Measurements from ENCODE around the gene KATNBL1. TPM values are rescaled to one million over a fixed set of nuclear protein-coding genes. Genes with fewer than 3 reads are reported as not detected.
"Not testable (repeated sequence)": the region's sequence is repeated elsewhere in the genome, so short reads cannot be mapped to it uniquely, and the experiment has no call there.

The KATNBL1 gene
- total RNA-seq, 2 experiments from 2014 or later, result 41.5 to 56.5 TPM

DNA sequence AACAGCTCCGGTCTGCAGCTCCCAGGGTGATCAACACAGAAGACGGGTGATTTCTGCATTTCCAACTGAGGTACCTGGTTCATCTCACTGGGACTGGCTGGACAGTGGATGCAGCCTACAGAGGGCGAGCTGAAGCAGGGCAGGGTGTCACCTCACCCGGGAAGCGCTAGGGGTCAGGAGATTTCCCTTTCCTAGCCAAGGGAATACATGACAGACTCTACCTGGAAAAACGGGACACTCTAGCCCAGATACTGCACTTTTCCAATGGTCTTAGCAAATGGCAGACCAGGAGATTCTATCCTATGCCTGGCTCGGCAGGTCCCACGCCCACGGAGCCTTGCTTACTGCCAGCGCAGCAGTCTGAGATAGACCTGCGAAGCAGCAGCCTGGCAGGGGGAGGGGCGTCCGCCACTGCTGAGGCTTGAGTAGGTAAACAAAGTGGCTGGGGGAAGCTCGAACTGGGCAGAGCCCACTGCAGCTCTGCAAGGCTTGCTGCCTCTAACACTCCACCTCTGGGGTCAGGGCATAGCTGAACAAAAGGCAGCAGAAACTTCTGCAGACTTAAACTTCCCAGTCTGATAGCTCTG, 43.8 kb downstream of the KATNBL1 start:
- CTCF ChIA-PET, DNase-seq, H3K27ac Mint-ChIP-seq, H3K4me1 Mint-ChIP-seq, H3K4me3 Mint-ChIP-seq, ATAC-seq, H3K27me3 Mint-ChIP-seq: not testable (repeated sequence)
- Mint-ChIP-seq H3K36me3 (peaks cover 65% of the 10 kb centered on the region), H3K9me3 (ENCODE audit: low read depth) (peaks cover 19% of the 10 kb centered on the region)

DNA sequence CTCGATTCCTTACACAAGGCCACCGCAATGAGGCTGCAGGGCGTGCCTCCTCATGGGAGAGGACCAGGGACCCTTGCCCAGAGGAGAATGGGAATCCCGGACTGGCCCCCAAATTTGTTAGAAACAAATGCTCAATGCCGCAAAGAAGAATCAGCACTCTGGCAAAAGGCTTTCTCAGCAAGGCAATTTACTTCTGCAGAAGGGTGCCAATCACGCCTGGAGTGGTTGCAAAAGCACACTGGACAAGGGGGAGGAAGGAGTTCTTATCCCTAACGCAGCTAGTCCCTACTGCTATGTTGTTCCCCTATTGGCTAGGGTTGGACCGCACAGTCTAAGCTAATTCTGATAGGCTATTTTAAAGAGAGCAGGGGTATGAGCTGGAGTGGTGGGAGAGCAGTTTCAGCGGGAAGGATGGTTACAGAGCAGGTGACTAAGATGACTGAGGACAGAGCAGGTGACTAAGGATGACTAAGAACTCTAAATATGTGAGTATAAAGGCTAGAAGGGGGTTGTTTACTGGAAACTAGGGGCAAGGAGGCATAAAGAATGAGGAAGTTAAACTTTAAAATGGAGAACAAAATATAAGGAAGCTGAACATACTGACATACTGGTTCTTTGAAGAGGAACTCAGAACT, 48.5 kb downstream of the KATNBL1 start:
- Mint-ChIP-seq H3K27me3 (no peaks in the 10 kb centered on the region), H3K4me3 (no peak overlapping the region), H3K9me3 (ENCODE audit: low read depth) (peaks cover 27% of the 10 kb centered on the region), H3K4me1 (no peaks in the 10 kb centered on the region), H3K27ac (no peak overlapping the region), H3K36me3 (peaks cover 80% of the 10 kb centered on the region)
- DNase-seq (no peak), ATAC-seq (no peak)
- CTCF ChIA-PET, result interaction anchor here (1.0 kb wide), 1 partner anchor 51 kb away, joined by 3 read pairs; no protein-coding TSS in a partner anchor

DNA sequence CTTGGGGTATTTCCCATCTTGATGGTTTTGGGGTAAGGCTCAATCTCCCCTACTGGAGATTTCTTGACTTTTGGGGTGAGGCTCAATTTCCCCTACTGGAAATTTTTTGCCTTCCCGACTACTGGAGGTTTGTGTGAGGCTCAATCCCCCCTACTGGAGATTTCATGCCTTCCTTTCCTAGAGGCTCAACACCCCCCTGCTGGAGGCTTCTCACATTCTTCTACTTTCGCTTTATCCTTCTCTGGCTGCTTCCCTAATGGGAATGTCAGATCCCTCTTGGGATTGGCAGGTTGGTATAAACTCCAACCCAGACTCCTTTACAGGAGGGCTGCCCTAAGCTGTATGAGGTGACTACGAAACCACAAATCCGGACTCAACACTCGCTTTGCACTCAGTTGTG, 49.2 kb downstream of the KATNBL1 start:
- Mint-ChIP-seq H3K27me3 (no peaks in the 10 kb centered on the region), H3K4me1 (no peaks in the 10 kb centered on the region), H3K9me3 (ENCODE audit: low read depth) (peaks cover 32% of the 10 kb centered on the region), H3K36me3 (peaks cover 85% of the 10 kb centered on the region), H3K27ac (no peak overlapping the region), H3K4me3 (no peak overlapping the region)
- no peak for DNase-seq
- CTCF ChIA-PET, result no interaction called here
- no peak for ATAC-seq

DNA sequence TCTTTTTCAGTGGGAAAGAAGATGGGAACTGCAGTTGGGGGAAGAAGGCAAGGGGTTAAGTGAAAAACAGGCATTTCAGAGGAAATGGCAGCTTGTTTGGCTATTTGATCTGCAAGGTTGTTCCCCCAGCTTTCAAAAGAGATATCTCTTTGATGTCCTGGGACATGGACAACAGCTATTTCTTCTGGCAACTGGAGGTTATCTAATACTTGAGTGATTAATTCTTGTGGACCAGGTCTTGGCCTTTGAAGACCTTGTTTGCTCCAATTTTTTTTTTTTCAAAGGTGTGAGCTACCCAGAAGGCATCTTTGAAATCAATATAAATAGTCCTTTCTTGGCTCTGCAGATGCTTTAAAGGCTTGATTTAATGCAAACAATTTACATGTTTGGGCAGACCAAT, 51.5 kb downstream of the KATNBL1 start:
- no peaks in the 10 kb centered on the region for H3K4me1 Mint-ChIP-seq
- peaks cover 37% of the 10 kb centered on the region for H3K9me3 Mint-ChIP-seq (ENCODE audit: low read depth)
- ATAC-seq (no peak), DNase-seq (no peak)
- no peak overlapping the region for H3K4me3 Mint-ChIP-seq
- H3K27me3 Mint-ChIP-seq, result no peaks in the 10 kb centered on the region
- CTCF ChIA-PET, result no interaction called here
- no peak overlapping the region for H3K27ac Mint-ChIP-seq
- peaks cover 93% of the 10 kb centered on the region for H3K36me3 Mint-ChIP-seq

DNA sequence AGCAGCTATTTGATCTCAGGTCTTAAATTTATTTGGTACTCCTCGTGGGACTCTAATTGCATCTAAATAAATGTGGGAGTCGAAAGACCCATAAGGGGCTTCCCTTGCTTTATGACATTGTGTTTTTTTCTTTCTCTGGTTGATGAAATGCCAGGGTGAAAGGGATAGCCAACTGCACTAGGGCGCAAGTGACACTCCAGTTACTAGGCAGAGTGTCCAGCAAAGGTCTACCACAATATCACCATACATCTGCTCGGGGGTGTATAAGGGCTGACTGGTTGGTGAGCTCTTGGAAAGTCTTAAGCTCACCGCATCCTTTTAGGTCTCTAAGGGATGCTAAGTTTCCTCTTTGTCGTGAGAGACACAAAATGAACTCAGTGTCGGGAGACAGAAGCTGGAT, 54.0 kb downstream of the KATNBL1 start:
- H3K4me1 Mint-ChIP-seq, result no peaks in the 10 kb centered on the region
- H3K9me3 Mint-ChIP-seq (ENCODE audit: low read depth), result peaks cover 24% of the 10 kb centered on the region
- H3K36me3 Mint-ChIP-seq, result peaks cover 90% of the 10 kb centered on the region
- no peak overlapping the region for H3K4me3 Mint-ChIP-seq
- CTCF ChIA-PET, result no interaction called here
- H3K27ac Mint-ChIP-seq, result no peak overlapping the region
- no peak for ATAC-seq
- no peak for DNase-seq
- no peaks in the 10 kb centered on the region for H3K27me3 Mint-ChIP-seq

DNA sequence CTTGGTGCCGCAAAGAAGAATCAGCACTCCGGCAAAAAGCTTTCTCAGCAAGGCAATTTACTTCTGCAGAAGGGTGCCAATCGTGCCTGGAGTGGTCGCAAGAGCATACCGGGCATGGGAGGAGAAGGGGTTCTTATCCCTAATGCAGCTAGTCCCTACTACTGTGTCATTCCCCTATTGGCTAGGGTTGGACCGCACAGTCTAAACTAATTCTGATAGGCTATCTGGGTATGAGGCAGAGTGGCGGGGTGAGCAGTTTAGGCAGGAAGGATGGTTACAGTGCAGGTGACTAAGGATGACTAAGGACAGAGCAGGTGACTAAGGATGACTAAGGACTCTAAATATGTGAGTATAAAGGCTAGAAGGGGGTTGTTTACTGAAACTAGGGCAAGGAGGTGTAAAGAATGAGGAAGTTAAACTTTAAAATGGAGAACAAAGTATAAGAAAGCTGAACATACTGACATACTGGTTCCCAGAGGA, 55.1 kb downstream of the KATNBL1 start:
- CTCF ChIA-PET, result no interaction called here
- Mint-ChIP-seq H3K4me1 (no peaks in the 10 kb centered on the region), H3K4me3 (no peak overlapping the region), H3K9me3 (ENCODE audit: low read depth) (peaks cover 16% of the 10 kb centered on the region), H3K36me3 (peaks cover 88% of the 10 kb centered on the region), H3K27me3 (no peaks in the 10 kb centered on the region), H3K27ac (no peak overlapping the region)
- no peak for ATAC-seq
- DNase-seq, result no peak

GRCh38 chr15:34147371-34148140, 62.3 kb downstream of the KATNBL1 start:
- ATAC-seq (no peak), DNase-seq (no peak)
- H3K36me3 Mint-ChIP-seq, result peaks cover 43% of the 10 kb centered on the region
- H3K27ac Mint-ChIP-seq, result no peak overlapping the region
- no peaks in the 10 kb centered on the region for H3K4me1 Mint-ChIP-seq
- H3K4me3 Mint-ChIP-seq, result no peak overlapping the region
- H3K27me3 Mint-ChIP-seq, result no peaks in the 10 kb centered on the region
- CTCF ChIA-PET, result no interaction called here
- no peaks in the 10 kb centered on the region for H3K9me3 Mint-ChIP-seq (ENCODE audit: low read depth)

DNA sequence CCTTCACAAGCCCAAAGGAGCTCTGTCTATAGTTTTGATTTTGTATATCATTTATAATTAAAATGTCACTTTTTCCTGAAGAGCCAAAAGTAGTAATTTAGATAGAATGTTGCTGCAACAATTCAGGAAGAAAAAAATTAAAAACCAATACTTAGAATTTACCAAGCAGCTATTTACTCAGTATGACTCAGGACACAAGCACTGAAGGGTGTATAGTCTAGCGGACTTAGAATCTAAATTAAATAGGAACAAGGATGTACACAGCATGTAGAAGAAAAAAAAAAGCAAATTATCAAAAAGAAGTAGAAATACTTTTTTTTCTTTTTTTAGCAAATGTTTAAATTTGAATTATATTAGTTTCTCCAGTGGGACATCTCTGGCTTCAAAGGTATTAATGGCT, 76.4 kb downstream of the KATNBL1 start:
- ATAC-seq, result no peak
- CTCF ChIA-PET, result interaction anchor here (1.0 kb wide), 1 partner anchor 23 kb away, joined by 3 read pairs; no protein-coding TSS in a partner anchor
- DNase-seq, result no peak
- H3K4me1 Mint-ChIP-seq, result no peaks in the 10 kb centered on the region
- no peak overlapping the region for H3K27ac Mint-ChIP-seq
- H3K36me3 Mint-ChIP-seq, result peaks cover 2% of the 10 kb centered on the region
- no peaks in the 10 kb centered on the region for H3K27me3 Mint-ChIP-seq
- H3K4me3 Mint-ChIP-seq, result no peak overlapping the region
- no peaks in the 10 kb centered on the region for H3K9me3 Mint-ChIP-seq (ENCODE audit: low read depth)

GRCh38 chr15:34132881-34133280, 77.0 kb downstream of the KATNBL1 start:
- Mint-ChIP-seq H3K27me3 (no peaks in the 10 kb centered on the region), H3K27ac (no peak overlapping the region), H3K4me1 (no peaks in the 10 kb centered on the region), H3K9me3 (ENCODE audit: low read depth) (no peaks in the 10 kb centered on the region), H3K36me3 (no peaks in the 10 kb centered on the region), H3K4me3 (no peak overlapping the region)
- no peak for ATAC-seq
- CTCF ChIA-PET, result no interaction called here
- DNase-seq, result no peak

- H3K4me1 Mint-ChIP-seq, result no peaks in the 10 kb centered on the region
- ATAC-seq, result no peak
- H3K4me3 Mint-ChIP-seq, result no peak overlapping the region
- no peaks in the 10 kb centered on the region for H3K9me3 Mint-ChIP-seq (ENCODE audit: low read depth)
- H3K27me3 Mint-ChIP-seq, result peaks cover 3% of the 10 kb centered on the region
- CTCF ChIA-PET, result no interaction called here
- no peak for DNase-seq
- no peaks in the 10 kb centered on the region for H3K36me3 Mint-ChIP-seq
- no peak overlapping the region for H3K27ac Mint-ChIP-seq
Observed at GRCh38 chr15:34128898-34129297, 81.0 kb downstream of the KATNBL1 start.

DNA sequence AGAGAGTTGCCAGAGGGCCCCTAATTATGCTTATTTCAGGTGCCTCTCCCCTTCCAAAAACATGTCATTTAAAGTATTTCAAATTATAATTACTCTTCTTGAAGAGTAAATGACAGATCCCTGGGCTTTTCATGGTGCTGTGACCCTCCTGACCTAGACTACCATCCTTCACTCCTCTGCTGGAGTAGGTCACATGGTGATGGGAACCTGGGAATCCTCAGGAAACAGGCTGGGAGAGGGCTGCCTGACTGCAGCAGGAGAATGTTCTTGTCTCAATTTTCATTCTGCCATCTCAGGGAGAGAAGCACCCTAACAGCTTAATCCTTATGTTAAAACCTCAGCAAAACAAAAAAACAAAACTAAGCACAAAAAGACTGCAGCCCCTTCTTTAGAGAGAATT, 83.4 kb downstream of the KATNBL1 start:
- CTCF ChIA-PET, result no interaction called here
- no peak for ATAC-seq

DNA sequence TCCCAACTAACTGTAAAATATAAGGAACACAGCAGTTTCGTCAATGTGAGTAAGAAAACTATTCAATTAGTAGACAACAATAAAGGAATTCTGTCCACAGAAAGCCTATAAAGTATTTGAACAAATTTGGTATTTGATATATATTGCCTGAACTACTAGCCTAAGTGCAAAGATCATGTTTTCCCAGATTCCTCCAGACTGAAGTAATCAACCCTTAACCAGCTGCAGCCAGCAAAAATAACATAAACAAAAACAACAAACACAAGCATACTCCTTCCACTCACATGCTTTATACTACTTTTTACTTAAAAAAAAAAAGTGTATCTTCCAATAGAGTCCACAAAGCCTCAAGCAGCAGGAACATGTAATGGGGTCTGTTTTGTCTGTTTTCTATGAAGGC, 84.0 kb downstream of the KATNBL1 start:
- DNase-seq (no peak), ATAC-seq (no peak)
- Mint-ChIP-seq H3K4me3 (no peak overlapping the region), H3K27me3 (peaks cover 3% of the 10 kb centered on the region), H3K36me3 (no peaks in the 10 kb centered on the region), H3K27ac (no peak overlapping the region), H3K9me3 (ENCODE audit: low read depth) (no peaks in the 10 kb centered on the region), H3K4me1 (no peaks in the 10 kb centered on the region)
- CTCF ChIA-PET, result no interaction called here

More for the DNA sequence above, 83.4 kb downstream of the KATNBL1 start:
- Mint-ChIP-seq H3K9me3 (ENCODE audit: low read depth) (no peaks in the 10 kb centered on the region), H3K36me3 (no peaks in the 10 kb centered on the region), H3K27ac (no peak overlapping the region), H3K4me1 (no peaks in the 10 kb centered on the region), H3K4me3 (no peak overlapping the region), H3K27me3 (peaks cover 3% of the 10 kb centered on the region)
- no peak for DNase-seq

DNA sequence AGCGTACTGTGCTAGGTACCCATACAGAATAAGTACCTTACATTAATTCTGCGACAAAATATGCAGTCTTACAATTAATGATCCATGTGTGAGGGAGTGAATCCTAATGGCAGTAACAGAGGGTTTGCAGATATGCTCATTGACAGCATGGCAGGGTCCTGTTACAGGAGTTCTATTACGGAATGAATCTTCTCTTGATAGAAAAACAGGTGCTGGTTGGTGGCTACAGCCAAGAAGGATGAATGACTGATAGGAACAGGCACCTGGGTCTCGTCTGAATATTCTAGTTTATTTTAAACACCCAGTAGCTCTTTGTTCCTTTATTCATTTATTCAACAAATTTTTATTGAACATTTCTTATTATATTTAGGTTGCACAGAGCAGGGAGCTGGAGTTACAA, 85.2 kb downstream of the KATNBL1 start:
- DNase-seq, result no peak
- no peak for ATAC-seq
- CTCF ChIA-PET, result interaction anchor here (1.1 kb wide), 1 partner anchor 14 kb away, joined by 3 read pairs; no protein-coding TSS in a partner anchor

DNA sequence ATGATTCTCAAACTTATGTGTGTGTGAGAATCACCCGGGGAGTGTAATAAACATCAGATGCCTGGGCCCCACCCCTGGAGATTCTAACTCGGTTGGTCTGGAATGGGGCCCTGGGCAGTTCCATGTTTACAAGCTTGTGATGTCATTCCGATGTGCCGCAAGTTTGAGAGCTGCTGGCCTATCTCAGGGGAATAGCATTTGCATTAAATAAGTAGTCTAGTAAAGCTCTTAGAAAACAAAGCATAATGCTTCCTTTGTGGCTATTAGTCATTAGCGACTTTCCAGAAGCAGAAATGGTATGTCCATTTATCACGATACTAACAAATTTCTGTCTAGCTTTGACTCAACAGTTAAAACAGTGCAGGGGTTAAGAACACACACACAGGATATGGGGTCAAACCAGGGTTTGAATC, 87.1 kb downstream of the KATNBL1 start:
- H3K27me3 Mint-ChIP-seq, result peaks cover 10% of the 10 kb centered on the region
- H3K9me3 Mint-ChIP-seq (ENCODE audit: low read depth), result no peaks in the 10 kb centered on the region
- DNase-seq (no peak), ATAC-seq (no peak)
- CTCF ChIA-PET, result interaction anchor here (1.3 kb wide), 1 partner anchor 16 kb away, joined by 4 read pairs; no protein-coding TSS in a partner anchor
- no peaks in the 10 kb centered on the region for H3K36me3 Mint-ChIP-seq
- no peak overlapping the region for H3K27ac Mint-ChIP-seq
- no peaks in the 10 kb centered on the region for H3K4me1 Mint-ChIP-seq
- no peak overlapping the region for H3K4me3 Mint-ChIP-seq

More for the DNA sequence above, 85.2 kb downstream of the KATNBL1 start:
- Mint-ChIP-seq H3K4me1 (no peaks in the 10 kb centered on the region), H3K4me3 (no peak overlapping the region), H3K27ac (no peak overlapping the region), H3K9me3 (ENCODE audit: low read depth) (no peaks in the 10 kb centered on the region), H3K27me3 (peaks cover 8% of the 10 kb centered on the region), H3K36me3 (no peaks in the 10 kb centered on the region)
